ENCODE data around the gene KIAA0408.
"Not testable (repeated sequence)": the region's sequence is repeated elsewhere in the genome, so short reads cannot be mapped to it uniquely, and the experiment has no call there.

- not testable (repeated sequence) for TF ChIP-seq CTCF, POLR2A, EP300 (IDR thresholded peaks at IDR 0.05)
Observed at GRCh38 chr6:127428562-127428961, 30.6 kb downstream of the KIAA0408 start.
